Neural progenitor cell (in vitro differentiated cells): ENCODE data around the gene CSF1R. TPM values are rescaled to one million over a fixed set of nuclear protein-coding genes. Genes with fewer than 3 reads are reported as not detected.

Source experiments
- DNase-seq: peaks from one replicate; pipeline ENCODE4 v3.0.0-alpha.2; 2016; ENCODE audit warnings: low spot score
- H2AFZ ChIP-seq: fragments of 200-600 bp; sonication (generic); replicated peaks from 2 replicates; pipeline ENCODE4 v1.6.1; 2016; ENCODE audit warnings: antibody characterized with exemption
- H3F3A ChIP-seq: fragments of 200-600 bp; sonication (generic); 2 replicates; pipeline ENCODE4 v1.6.1; 2016; ENCODE audit warnings: antibody characterized with exemption, low read depth
- H3K27ac ChIP-seq: fragments of 200-600 bp; sonication (generic); 2 replicates; pipeline ENCODE4 v1.5.1; 2016; ENCODE audit warnings: mild to moderate bottlenecking
- H3K27me3 ChIP-seq: fragments of 200-600 bp; sonication (generic); 2 replicates; pipeline ENCODE4 v1.6.1; 2016; ENCODE audit warnings: mild to moderate bottlenecking, moderate library complexity
- H3K36me3 ChIP-seq: fragments of 200-600 bp; sonication (generic); 2 replicates; pipeline ENCODE4 v1.5.1; 2016
- H3K4me1 ChIP-seq: fragments of 200-600 bp; sonication (generic); 2 replicates; pipeline ENCODE4 v1.6.1; 2016; ENCODE audit warnings: mixed run types
- H3K4me2 ChIP-seq: fragments of 200-600 bp; sonication (generic); 2 replicates; pipeline ENCODE4 v1.6.1; 2016
- H3K4me3 ChIP-seq: fragments of 200-600 bp; sonication (generic); 2 replicates; pipeline ENCODE4 v1.5.1; 2016
- H3K79me2 ChIP-seq: fragments of 200-600 bp; sonication (generic); 2 replicates; pipeline ENCODE4 v1.6.1; 2016; ENCODE audit warnings: low read depth
- H3K9ac ChIP-seq: fragments of 200-600 bp; sonication (generic); 2 replicates; pipeline ENCODE4 v1.6.1; 2016
- H3K9me3 ChIP-seq: fragments of 200-600 bp; sonication (generic); 2 replicates; pipeline ENCODE4 v1.5.1; 2016; ENCODE audit warnings: low read depth
- H4K20me1 ChIP-seq: fragments of 200-600 bp; sonication (generic); 2 replicates; pipeline ENCODE4 v1.6.1; 2016; ENCODE audit warnings: low read depth
- H3K27ac Mint-ChIP-seq: 3 replicates; pipeline ENCODE4 v1.8.0; 2021; ENCODE audit warnings: mixed read lengths
- H3K27me3 Mint-ChIP-seq: 2 replicates; pipeline ENCODE4 v1.8.0; 2022; ENCODE audit warnings: low read depth, mild to moderate bottlenecking, inconsistent platforms, moderate library complexity, mixed read lengths; ENCODE audit not compliant: insufficient read depth
- H3K36me3 Mint-ChIP-seq: 3 replicates; pipeline ENCODE4 v1.8.0; 2021; ENCODE audit warnings: mixed read lengths
- H3K4me1 Mint-ChIP-seq: 3 replicates; pipeline ENCODE4 v1.8.0; 2021; ENCODE audit warnings: mixed read lengths
- H3K4me3 Mint-ChIP-seq: 3 replicates; pipeline ENCODE4 v1.8.0; 2021; ENCODE audit warnings: mild to moderate bottlenecking, moderate library complexity, mixed read lengths
- H3K9me3 Mint-ChIP-seq: 3 replicates; pipeline ENCODE4 v1.8.0; 2020; ENCODE audit warnings: mixed read lengths
- CTCF ChIP-seq: fragments of 200-600 bp; sonication (generic); IDR thresholded peaks from 2 replicates; pipeline ENCODE4 v1.5.1; 2017; ENCODE audit warnings: antibody characterized with exemption, mild to moderate bottlenecking
- EZH2 ChIP-seq: fragments of 200-600 bp; sonication (generic); IDR thresholded peaks from 2 replicates; pipeline ENCODE4 v1.6.1; 2017; ENCODE audit warnings: antibody characterized with exemption, mild to moderate bottlenecking, moderate library complexity
- EZH2phosphoT487 ChIP-seq: fragments of 200-600 bp; sonication (generic); IDR thresholded peaks from 2 replicates; pipeline ENCODE4 v1.6.1; 2017; ENCODE audit warnings: antibody characterized with exemption
- total RNA-seq: library from RNA; depleted of rRNA; stranded (reverse); fragments of >200 nt; gene quantifications from 2 replicates; pipeline ENCODE4 v1.2.3, GENCODE V29; 2015; ENCODE audit warnings: low replicate concordance

CSF1R gene
- total RNA-seq, 1 donor from 2014 or later, result not detected

GRCh38 chr5:150081541-150082283 is 4.6 kb downstream of the CSF1R start:
- H3K27me3 ChIP-seq, result no peaks in the 10 kb centered on the region
- H4K20me1 ChIP-seq, result no peaks in the 10 kb centered on the region
- Mint-ChIP-seq H3K9me3 (no peaks in the 10 kb centered on the region), H3K27me3 (peaks cover 11% of the 10 kb centered on the region), H3K4me3 (no peak overlapping the region), H3K36me3 (no peaks in the 10 kb centered on the region), H3K4me1 (peaks cover 39% of the 10 kb centered on the region), H3K27ac (peak overlapping the region; percentile 79)
- H3K4me1 ChIP-seq, result peaks cover 22% of the 10 kb centered on the region
- H3K27ac ChIP-seq, result no peak overlapping the region
- peaks cover 6% of the 10 kb centered on the region for H3F3A ChIP-seq
- no peaks in the 10 kb centered on the region for H3K36me3 ChIP-seq
- H3K4me2 ChIP-seq, result peak overlapping the region; percentile 29
- H3K9me3 ChIP-seq, result no peaks in the 10 kb centered on the region
- H3K4me3 ChIP-seq, result no peak overlapping the region
- H3K79me2 ChIP-seq, result no peaks in the 10 kb centered on the region
- no peak overlapping the region for H3K9ac ChIP-seq
- H2AFZ ChIP-seq, result peak overlapping the region; percentile 36
- DNase-seq, result peak; percentile 31
- TF ChIP-seq CTCF (no peak), EZH2 (no peak), EZH2phosphoT487 (no peak)

GRCh38 chr5:150080696-150081435 is 5.5 kb downstream of the CSF1R start:
- Histone ChIP-seq H2AFZ (no peak overlapping the region), H3K27ac (no peak overlapping the region)
- DNase-seq, result no peak

GRCh38 chr5:150079909-150080461 is 6.4 kb downstream of the CSF1R start:
- no peak overlapping the region for H3K27ac ChIP-seq
- no peak overlapping the region for H3K4me3 ChIP-seq
- H2AFZ ChIP-seq, result no peak overlapping the region
- H4K20me1 ChIP-seq, result no peaks in the 10 kb centered on the region
- no peaks in the 10 kb centered on the region for H3K27me3 ChIP-seq
- no peak overlapping the region for H3K9ac ChIP-seq
- Mint-ChIP-seq H3K4me3 (no peak overlapping the region), H3K9me3 (no peaks in the 10 kb centered on the region), H3K4me1 (peaks cover 39% of the 10 kb centered on the region), H3K36me3 (no peaks in the 10 kb centered on the region), H3K27me3 (peaks cover 7% of the 10 kb centered on the region), H3K27ac (peak overlapping the region; percentile 55)
- no peak for DNase-seq
- H3K4me1 ChIP-seq, result peaks cover 22% of the 10 kb centered on the region
- TF ChIP-seq EZH2phosphoT487, result no peak
- no peak for TF ChIP-seq CTCF
- TF ChIP-seq EZH2, result no peak
- no peaks in the 10 kb centered on the region for H3K79me2 ChIP-seq
- H3K9me3 ChIP-seq, result no peaks in the 10 kb centered on the region
- H3K4me2 ChIP-seq, result no peak overlapping the region
- peaks cover 6% of the 10 kb centered on the region for H3F3A ChIP-seq
- no peaks in the 10 kb centered on the region for H3K36me3 ChIP-seq

More at GRCh38 chr5:150080696-150081435, 5.5 kb downstream of the CSF1R start:
- H3K4me3 ChIP-seq, result no peak overlapping the region
- H3K9me3 ChIP-seq, result no peaks in the 10 kb centered on the region
- TF ChIP-seq EZH2phosphoT487 (no peak), EZH2 (no peak), CTCF (no peak)
- no peaks in the 10 kb centered on the region for H3K27me3 ChIP-seq
- no peaks in the 10 kb centered on the region for H4K20me1 ChIP-seq
- no peak overlapping the region for H3K9ac ChIP-seq
- peaks cover 11% of the 10 kb centered on the region for H3K27me3 Mint-ChIP-seq
- H3K27ac Mint-ChIP-seq, result peak overlapping the region; percentile 79
- peaks cover 22% of the 10 kb centered on the region for H3K4me1 ChIP-seq
- no peaks in the 10 kb centered on the region for H3K36me3 ChIP-seq
- H3K79me2 ChIP-seq, result no peaks in the 10 kb centered on the region
- H3K36me3 Mint-ChIP-seq, result no peaks in the 10 kb centered on the region
- H3K4me2 ChIP-seq, result no peak overlapping the region
- no peaks in the 10 kb centered on the region for H3K9me3 Mint-ChIP-seq
- H3K4me1 Mint-ChIP-seq, result peaks cover 39% of the 10 kb centered on the region
- peaks cover 6% of the 10 kb centered on the region for H3F3A ChIP-seq
- no peak overlapping the region for H3K4me3 Mint-ChIP-seq
